ENCODE results near the gene DHRSX. TPM values are rescaled to one million over a fixed set of nuclear protein-coding genes. Genes with fewer than 3 reads are reported as not detected.

The DHRSX gene
- total and polyA plus RNA-seq, 2 of the 8 experiments (the other 6 are each of a cell fraction or from before 2014, with no cell fraction given): 35.1 to 43.4 TPM

DNA sequence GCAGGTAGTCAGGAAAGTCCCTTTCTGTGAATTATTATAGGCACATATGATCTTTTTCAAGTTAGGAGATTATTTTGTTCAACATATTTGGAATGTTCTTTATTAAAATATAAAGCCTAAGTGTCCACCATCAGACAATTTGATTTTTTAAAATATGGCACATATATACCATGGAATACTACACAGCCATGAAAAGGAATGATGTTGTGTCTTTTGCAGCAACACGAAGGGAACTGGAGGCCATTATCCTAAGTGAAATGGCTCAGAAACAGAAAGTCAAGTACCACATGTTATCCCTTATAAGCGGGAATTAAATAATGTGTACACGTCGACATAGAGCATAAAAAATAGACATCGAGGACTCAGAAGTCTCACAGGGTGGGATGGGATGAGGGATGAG lies 73.0 kb downstream of the DHRSX start:
- H2AFZ ChIP-seq (ENCODE audit: low read length): no peak overlapping the region
- no peak overlapping the region for H3K4me2 ChIP-seq (ENCODE audit: insufficient read depth in 1 of 2, low read depth in 2 of 2, low read length in 2 of 2)
- no peak overlapping the region for H2BK5ac ChIP-seq (ENCODE audit: low read depth, low read length)
- 93% methylated on average over 5 of the region's 5 CpGs; no CpG with 5 or more reads in 1 of the 2 experiments for WGBS, 2 experiments (ENCODE audit: extremely low coverage in 1 of 2, insufficient coverage in 1 of 2, insufficient read length in 1 of 2, insufficient replicate concordance in 2 of 2, low coverage in 1 of 2, low lambda C conversion rate in 2 of 2, missing lambda C conversion rate in 1 of 2)
- no peak overlapping the region for H3K4ac ChIP-seq (replicated peaks; ENCODE audit: insufficient read length, low read depth, low read length)
- peaks cover 0 to 2% of the 10 kb centered on the region in 2 experiments for H4K20me1 ChIP-seq (replicated peaks in 1 of 2; ENCODE audit: control insufficient read depth in 1 of 2, insufficient read depth in 2 of 2, low read length in 2 of 2)
- H3K9me3 ChIP-seq (ENCODE audit: insufficient read depth in 2 of 2, low read depth in 1 of 2, low read length in 1 of 2): no peaks in the 10 kb centered on the region
- TF ChIP-seq, protein P1, sequence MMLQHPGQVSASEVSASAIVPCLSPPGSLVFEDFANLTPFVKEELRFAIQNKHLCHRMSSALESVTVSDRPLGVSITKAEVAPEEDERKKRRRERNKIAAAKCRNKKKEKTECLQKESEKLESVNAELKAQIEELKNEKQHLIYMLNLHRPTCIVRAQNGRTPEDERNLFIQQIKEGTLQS (IDR thresholded peaks at IDR 0.05; ENCODE audit: insufficient read depth, low read depth, low read length): no peak
- TF ChIP-seq SP1 (IDR thresholded peaks at IDR 0.05; ENCODE audit: low read depth, low read length) (no peak), CREB1 (IDR thresholded peaks at IDR 0.05) (no peak), RBBP5 (IDR thresholded peaks at IDR 0.05; ENCODE audit: borderline replicate concordance, low read depth, low read length) (no peak), SUZ12 (IDR thresholded peaks at IDR 0.05; ENCODE audit: low read length) (no peak)
- no peak overlapping the region for H2BK20ac ChIP-seq (ENCODE audit: low read length)
- peaks cover 2% of the 10 kb centered on the region; the same call in 1 of the 2 replicates for H3K23me2 ChIP-seq (ENCODE audit: low read depth, low read length)
- no peak overlapping the region for H2AK5ac ChIP-seq (ENCODE audit: low read depth, low read length)
- no peak overlapping the region for H2BK15ac ChIP-seq (ENCODE audit: low read length)
- H3K18ac ChIP-seq (ENCODE audit: extremely low read depth, low read length): no peak overlapping the region
- DNase-seq (ENCODE audit: low read depth in 1 of 2, low spot score in 2 of 2) (no peak), FAIRE-seq (no peak)
- H3K14ac ChIP-seq (ENCODE audit: insufficient read length): no peak overlapping the region
- H2BK12ac ChIP-seq (ENCODE audit: low read depth, low read length): no peak overlapping the region
- H4K91ac ChIP-seq (replicated peaks; ENCODE audit: insufficient read length, low read length): no peak overlapping the region
- no peak overlapping the region for H4K5ac ChIP-seq (ENCODE audit: insufficient read length, low read depth, low read length)
- H3K4me3 ChIP-seq (ENCODE audit: extremely low read depth in 1 of 4, insufficient read depth in 2 of 4, low read depth in 3 of 4, low read length in 4 of 4): no peak overlapping the region
- H3K79me2 ChIP-seq (ENCODE audit: control insufficient read depth in 1 of 2, insufficient read depth in 2 of 2, low read length in 2 of 2): peaks cover 0 to 14% of the 10 kb centered on the region in 2 experiments; a peak in 2 of 4 replicates
- no peaks in the 10 kb centered on the region for H3K27me3 ChIP-seq (replicated peaks in 1 of 4; ENCODE audit: control insufficient read depth in 3 of 4, extremely low read depth in 1 of 4, insufficient read depth in 3 of 4, low read length in 3 of 4)
- no peaks in the 10 kb centered on the region for H3K4me1 ChIP-seq (replicated peaks in 1 of 4; ENCODE audit: control insufficient read depth in 3 of 4, insufficient read depth in 4 of 4, low read length in 3 of 4)
- H3K9ac ChIP-seq (replicated peaks in 1 of 4; ENCODE audit: extremely low read depth in 1 of 4, low read depth in 3 of 4, low read length in 3 of 4): no peak overlapping the region
- no peak overlapping the region for H3K56ac ChIP-seq (replicated peaks; ENCODE audit: insufficient read length, low read depth, low read length)
- no peak overlapping the region for H4K8ac ChIP-seq (ENCODE audit: extremely low read depth, insufficient read depth, low read length)
- H2BK120ac ChIP-seq (replicated peaks; ENCODE audit: low read depth, low read length): no peak overlapping the region
- CTCF ChIA-PET (ENCODE audit: partially characterized antibody): no interaction called here
- no peaks in the 10 kb centered on the region for H3K79me1 ChIP-seq (ENCODE audit: low read depth, low read length)
- H3K27ac ChIP-seq (ENCODE audit: low read depth, low read length): no peak overlapping the region
- POLR2A ChIA-PET (ENCODE audit: partially characterized antibody): no interaction called here
- peaks cover 2 to 18% (median 4%) of the 10 kb centered on the region in 4 experiments; a peak in 5 of 8 replicates for H3K36me3 ChIP-seq (ENCODE audit: control insufficient read depth in 2 of 4, insufficient read depth in 4 of 4, low read length in 3 of 4)
- no peak overlapping the region for H3K23ac ChIP-seq (ENCODE audit: insufficient read length)
